Measurements from ENCODE around the gene MAGI3. TPM values are rescaled to one million over a fixed set of nuclear protein-coding genes. Genes with fewer than 3 reads are reported as not detected.

The MAGI3 gene
- total RNA-seq, 1 donor from 2014 or later, result 6.3 TPM

GRCh38 chr1:113734357-113735055 lies 344.2 kb downstream of the MAGI3 start:
- DNase-seq (ENCODE audit: low read depth), result no peak
- no peak for FAIRE-seq
- no peak overlapping the region for H3K4me3 ChIP-seq (ENCODE audit: low read depth, low read length)
- H3K27me3 ChIP-seq (ENCODE audit: control insufficient read depth, insufficient read depth, low read length), result no peaks in the 10 kb centered on the region
- no peak for TF ChIP-seq CTCF (IDR thresholded peaks at IDR 0.05; ENCODE audit: insufficient read depth, low read length, severe bottlenecking)
- H3K36me3 ChIP-seq (ENCODE audit: control insufficient read depth, insufficient read depth, low read length), result no peaks in the 10 kb centered on the region

Data from bronchial epithelial cell (primary cell).